ENCODE measurements around the gene XDH. TPM values are rescaled to one million over a fixed set of nuclear protein-coding genes. Genes with fewer than 3 reads are reported as not detected.

The XDH gene
- total RNA-seq, 1 donor from 2014 or later: 0.49 TPM

DNA sequence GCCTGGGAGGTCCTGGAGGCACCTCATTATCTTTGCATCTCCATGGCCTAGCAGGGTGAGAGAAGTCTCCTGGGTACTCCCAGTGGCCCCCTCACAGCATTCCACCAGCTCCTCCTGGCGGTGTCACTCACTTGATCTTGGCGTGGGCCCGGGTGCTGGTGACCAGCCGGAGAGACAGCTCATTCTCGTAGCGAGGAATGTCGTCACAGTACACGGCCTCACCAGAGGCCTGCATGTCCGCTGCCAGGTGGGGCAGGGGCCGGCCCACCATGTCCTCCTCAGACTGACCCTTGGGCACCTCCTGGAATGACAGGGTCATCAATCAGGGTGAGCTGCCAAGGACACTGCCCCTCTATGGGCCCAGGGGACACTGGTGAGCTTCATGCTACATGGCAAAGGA is 42.4 kb downstream of the XDH start:
- H3K27me3 ChIP-seq: no peaks in the 10 kb centered on the region
- H3K9me3 ChIP-seq: no peaks in the 10 kb centered on the region
- TF ChIP-seq, protein P1, sequence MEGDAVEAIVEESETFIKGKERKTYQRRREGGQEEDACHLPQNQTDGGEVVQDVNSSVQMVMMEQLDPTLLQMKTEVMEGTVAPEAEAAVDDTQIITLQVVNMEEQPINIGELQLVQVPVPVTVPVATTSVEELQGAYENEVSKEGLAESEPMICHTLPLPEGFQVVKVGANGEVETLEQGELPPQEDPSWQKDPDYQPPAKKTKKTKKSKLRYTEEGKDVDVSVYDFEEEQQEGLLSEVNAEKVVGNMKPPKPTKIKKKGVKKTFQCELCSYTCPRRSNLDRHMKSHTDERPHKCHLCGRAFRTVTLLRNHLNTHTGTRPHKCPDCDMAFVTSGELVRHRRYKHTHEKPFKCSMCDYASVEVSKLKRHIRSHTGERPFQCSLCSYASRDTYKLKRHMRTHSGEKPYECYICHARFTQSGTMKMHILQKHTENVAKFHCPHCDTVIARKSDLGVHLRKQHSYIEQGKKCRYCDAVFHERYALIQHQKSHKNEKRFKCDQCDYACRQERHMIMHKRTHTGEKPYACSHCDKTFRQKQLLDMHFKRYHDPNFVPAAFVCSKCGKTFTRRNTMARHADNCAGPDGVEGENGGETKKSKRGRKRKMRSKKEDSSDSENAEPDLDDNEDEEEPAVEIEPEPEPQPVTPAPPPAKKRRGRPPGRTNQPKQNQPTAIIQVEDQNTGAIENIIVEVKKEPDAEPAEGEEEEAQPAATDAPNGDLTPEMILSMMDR (IDR thresholded peaks at IDR 0.05): no peak
- TF ChIP-seq POLR2A (IDR thresholded peaks at IDR 0.05) (no peak), POLR2AphosphoS5 (IDR thresholded peaks at IDR 0.05; ENCODE audit: insufficient read depth in 1 of 2, low read depth in 1 of 2) (no peak)
- no peak overlapping the region for H3K4me3 ChIP-seq
- DNase-seq (ENCODE audit: extremely low spot score in 2 of 2): no peak
- H3K36me3 ChIP-seq: no peaks in the 10 kb centered on the region
- H3K27ac ChIP-seq: no peak overlapping the region
- intact Hi-C loops (cut with DNase I): no loop called here
- H3K4me1 ChIP-seq: no peaks in the 10 kb centered on the region

DNA sequence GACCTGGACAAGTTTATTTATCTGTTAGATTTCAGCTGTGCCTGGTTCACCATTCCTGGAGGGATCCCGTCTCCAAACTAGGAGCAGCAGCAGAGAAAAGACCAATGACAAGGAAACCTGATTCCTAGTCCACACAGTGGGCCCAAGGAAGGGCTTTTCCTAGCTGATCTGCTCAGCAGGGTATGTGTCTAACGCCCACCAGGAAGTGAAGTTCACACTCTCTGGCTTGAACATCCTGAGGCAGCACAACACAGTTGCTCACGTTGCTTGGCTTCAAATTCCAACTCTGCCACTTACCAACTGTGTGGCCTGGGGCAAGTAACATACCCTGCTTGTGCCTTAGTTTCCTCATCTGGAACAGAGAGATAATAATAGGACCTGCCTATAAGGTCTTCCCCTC is 42.9 kb downstream of the XDH start:
- intact Hi-C loops (cut with DNase I): no loop called here
- no peaks in the 10 kb centered on the region for H3K4me1 ChIP-seq
- no peaks in the 10 kb centered on the region for H3K9me3 ChIP-seq
- no peaks in the 10 kb centered on the region for H3K36me3 ChIP-seq
- H3K27me3 ChIP-seq: no peaks in the 10 kb centered on the region
- H3K4me3 ChIP-seq: no peak overlapping the region
- H3K27ac ChIP-seq: no peak overlapping the region
- no peak for DNase-seq (ENCODE audit: extremely low spot score in 2 of 2)
- TF ChIP-seq POLR2A (IDR thresholded peaks at IDR 0.05): no peak
- TF ChIP-seq, protein P1 (IDR thresholded peaks at IDR 0.05): no peak
- no peak for TF ChIP-seq POLR2AphosphoS5 (IDR thresholded peaks at IDR 0.05; ENCODE audit: insufficient read depth in 1 of 2, low read depth in 1 of 2)

DNA sequence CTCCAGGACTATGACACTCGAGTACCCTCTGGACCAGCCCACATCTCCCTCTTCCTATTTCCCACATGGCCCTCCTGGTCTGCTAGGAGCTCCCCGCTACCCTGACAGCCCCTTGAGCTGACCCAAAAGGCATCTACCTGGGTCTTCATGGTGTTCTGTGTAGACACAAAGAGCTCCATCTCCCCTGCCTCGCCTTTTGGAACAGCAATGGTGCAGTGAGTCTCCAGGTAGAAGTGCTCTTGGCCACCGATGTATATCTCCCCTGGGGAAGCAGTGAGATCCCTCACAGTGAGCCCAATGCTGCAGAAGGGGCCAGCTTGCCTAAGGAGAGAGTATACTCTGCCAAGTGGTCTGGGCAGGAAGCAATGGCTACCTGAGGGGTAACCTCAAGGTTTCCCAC is 47.8 kb downstream of the XDH start:
- Histone ChIP-seq H3K27ac (no peak overlapping the region), H3K27me3 (no peaks in the 10 kb centered on the region), H3K9me3 (no peaks in the 10 kb centered on the region), H3K4me1 (no peaks in the 10 kb centered on the region), H3K36me3 (no peaks in the 10 kb centered on the region), H3K4me3 (no peak overlapping the region)
- peak in 1 of 2 donors; percentile 67 for DNase-seq (ENCODE audit: extremely low spot score in 2 of 2)
- TF ChIP-seq, protein P1 (IDR thresholded peaks at IDR 0.05): no peak
- TF ChIP-seq POLR2A (IDR thresholded peaks at IDR 0.05): no peak
- TF ChIP-seq POLR2AphosphoS5 (IDR thresholded peaks at IDR 0.05; ENCODE audit: insufficient read depth in 1 of 2, low read depth in 1 of 2): no peak
- intact Hi-C loops (cut with DNase I): no loop called here

DNA sequence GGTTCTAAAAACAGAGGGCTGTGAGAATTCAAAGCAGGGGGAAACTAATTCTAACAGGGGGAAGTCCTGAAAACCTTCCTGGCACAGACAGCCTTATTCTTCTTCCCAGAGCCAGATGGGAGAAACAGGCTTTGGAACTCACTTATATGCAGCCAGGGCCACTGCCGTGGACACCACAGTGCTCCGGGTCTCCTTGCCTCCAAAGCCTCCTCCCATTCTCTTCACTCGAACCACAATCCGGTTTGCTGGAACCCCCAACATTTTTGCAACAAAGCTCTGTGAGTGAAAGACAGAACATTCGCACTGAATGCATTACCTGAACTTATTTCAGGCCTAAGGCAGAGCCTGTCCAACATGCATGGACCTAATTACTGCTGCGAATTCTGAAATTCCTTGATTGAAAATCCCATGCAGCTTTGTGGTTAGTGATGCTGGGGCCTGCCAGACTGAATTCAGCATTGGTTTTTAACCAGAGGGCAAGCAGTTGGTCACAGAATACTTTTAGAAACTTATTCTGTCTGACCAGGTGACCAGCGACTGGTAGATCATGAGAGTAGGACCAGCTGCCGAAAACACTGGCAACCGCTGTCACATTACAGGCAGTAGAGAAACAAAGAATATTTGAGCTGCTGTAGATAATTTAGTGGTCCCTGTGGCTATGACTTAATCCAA is 48.6 kb downstream of the XDH start:
- Histone ChIP-seq H3K4me3 (no peak overlapping the region), H3K4me1 (no peaks in the 10 kb centered on the region), H3K27me3 (no peaks in the 10 kb centered on the region), H3K36me3 (no peaks in the 10 kb centered on the region), H3K9me3 (no peaks in the 10 kb centered on the region), H3K27ac (no peak overlapping the region)
- TF ChIP-seq POLR2A (IDR thresholded peaks at IDR 0.05) (no peak), POLR2AphosphoS5 (IDR thresholded peaks at IDR 0.05; ENCODE audit: insufficient read depth in 1 of 2, low read depth in 1 of 2) (no peak)
- TF ChIP-seq, protein P1 (IDR thresholded peaks at IDR 0.05): no peak
- intact Hi-C loops (cut with DNase I): no loop called here
- DNase-seq (ENCODE audit: extremely low spot score in 2 of 2): peak in 1 of 2 donors; percentile 67

DNA sequence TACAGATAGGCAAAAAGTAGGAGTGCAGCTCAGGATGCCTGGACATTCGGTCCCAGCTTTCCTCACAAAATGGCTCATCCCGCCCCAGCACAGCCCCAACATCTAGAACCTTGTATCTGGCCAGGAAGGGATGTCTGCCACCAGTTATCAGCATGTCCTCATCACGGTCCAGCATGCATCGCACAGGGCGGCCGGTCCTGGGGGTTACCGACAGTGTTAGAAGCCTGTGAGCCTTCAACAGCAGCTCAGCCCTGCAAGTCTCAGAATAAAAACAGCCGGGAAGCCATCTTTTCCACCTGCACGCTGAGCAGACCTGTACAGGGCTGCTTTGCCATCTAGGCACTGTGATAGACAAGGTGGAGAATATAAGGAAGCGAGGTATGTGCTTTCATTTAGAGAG is 49.2 kb downstream of the XDH start:
- Histone ChIP-seq H3K27ac (no peak overlapping the region), H3K9me3 (no peaks in the 10 kb centered on the region), H3K27me3 (no peaks in the 10 kb centered on the region), H3K4me1 (no peaks in the 10 kb centered on the region), H3K4me3 (no peak overlapping the region), H3K36me3 (no peaks in the 10 kb centered on the region)
- intact Hi-C loops (cut with DNase I): no loop called here
- DNase-seq (ENCODE audit: extremely low spot score in 2 of 2): no peak
- TF ChIP-seq, protein P1 (IDR thresholded peaks at IDR 0.05): no peak
- TF ChIP-seq POLR2AphosphoS5 (IDR thresholded peaks at IDR 0.05; ENCODE audit: insufficient read depth in 1 of 2, low read depth in 1 of 2) (no peak), POLR2A (IDR thresholded peaks at IDR 0.05) (no peak)
